ENCODE results near the gene KCNMA1.

DNA sequence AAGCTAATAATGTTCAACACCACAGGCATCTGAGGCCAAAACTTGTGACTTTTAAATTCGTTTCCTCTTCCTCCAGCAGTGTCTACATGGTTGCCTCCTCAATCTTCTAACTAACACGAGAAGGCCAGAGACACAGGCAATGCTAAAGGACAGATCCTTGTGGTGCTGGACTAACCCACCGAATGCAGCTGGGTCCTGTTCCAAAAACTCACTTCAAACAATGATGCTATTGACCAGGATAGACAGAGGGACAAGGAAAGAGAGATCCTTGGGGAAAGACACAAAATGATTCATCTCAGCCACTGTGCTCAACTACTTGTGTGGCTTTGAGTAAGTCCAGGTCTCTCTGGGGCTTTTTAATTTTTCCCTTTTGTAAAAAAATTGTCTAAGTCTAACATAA lies 107.6 kb downstream of the KCNMA1 start:
- TF ChIP-seq, protein P1, sequence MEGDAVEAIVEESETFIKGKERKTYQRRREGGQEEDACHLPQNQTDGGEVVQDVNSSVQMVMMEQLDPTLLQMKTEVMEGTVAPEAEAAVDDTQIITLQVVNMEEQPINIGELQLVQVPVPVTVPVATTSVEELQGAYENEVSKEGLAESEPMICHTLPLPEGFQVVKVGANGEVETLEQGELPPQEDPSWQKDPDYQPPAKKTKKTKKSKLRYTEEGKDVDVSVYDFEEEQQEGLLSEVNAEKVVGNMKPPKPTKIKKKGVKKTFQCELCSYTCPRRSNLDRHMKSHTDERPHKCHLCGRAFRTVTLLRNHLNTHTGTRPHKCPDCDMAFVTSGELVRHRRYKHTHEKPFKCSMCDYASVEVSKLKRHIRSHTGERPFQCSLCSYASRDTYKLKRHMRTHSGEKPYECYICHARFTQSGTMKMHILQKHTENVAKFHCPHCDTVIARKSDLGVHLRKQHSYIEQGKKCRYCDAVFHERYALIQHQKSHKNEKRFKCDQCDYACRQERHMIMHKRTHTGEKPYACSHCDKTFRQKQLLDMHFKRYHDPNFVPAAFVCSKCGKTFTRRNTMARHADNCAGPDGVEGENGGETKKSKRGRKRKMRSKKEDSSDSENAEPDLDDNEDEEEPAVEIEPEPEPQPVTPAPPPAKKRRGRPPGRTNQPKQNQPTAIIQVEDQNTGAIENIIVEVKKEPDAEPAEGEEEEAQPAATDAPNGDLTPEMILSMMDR (IDR thresholded peaks at IDR 0.05), result no peak
- TF ChIP-seq POLR2AphosphoS5 (IDR thresholded peaks at IDR 0.05) (no peak), POLR2A (IDR thresholded peaks at IDR 0.05) (no peak)
